Lower leg skin (tissue), 3 donors: ENCODE measurements around the gene TRIM67.

ENCODE experiments used
- POLR2A ChIP-seq, 2 donors: fragments of 450-650 bp; IDR thresholded peaks; one replicate each; pipeline ENCODE4 v1.6.1; 2016 to 2017; ENCODE audit warnings: antibody characterized with exemption in 2 of 2, mild to moderate bottlenecking in 1 of 2, moderate library complexity in 1 of 2
- TF ChIP-seq, protein P1 (sequence below), 3 donors: fragments of 450-650 bp; IDR thresholded peaks; one replicate each; pipeline ENCODE4 v1.5.1; 2016; ENCODE audit warnings: antibody characterized with exemption in 3 of 3, mild to moderate bottlenecking in 3 of 3, moderate library complexity in 2 of 3

DNA sequence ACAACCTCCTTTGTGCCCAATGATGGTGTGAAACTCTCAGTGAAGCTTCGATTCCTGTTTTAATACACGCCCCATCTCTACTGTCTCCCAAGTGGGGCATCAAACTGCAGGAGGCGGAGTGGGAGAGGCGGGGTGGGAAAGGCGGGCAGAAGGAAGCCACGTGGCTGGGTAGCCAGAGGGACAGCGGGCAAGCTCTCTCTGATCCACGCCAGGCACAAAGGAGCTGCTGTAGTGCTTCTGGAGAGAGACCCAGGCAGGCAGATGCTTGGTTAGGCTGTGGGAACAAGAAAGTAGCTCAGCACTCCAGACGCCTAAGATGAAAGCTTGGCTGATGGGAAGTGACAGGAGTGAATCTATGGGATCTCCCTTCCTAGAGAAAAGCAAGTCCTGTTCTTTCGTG, 25.7 kb downstream of the TRIM67 start:
- TF ChIP-seq, protein P1, sequence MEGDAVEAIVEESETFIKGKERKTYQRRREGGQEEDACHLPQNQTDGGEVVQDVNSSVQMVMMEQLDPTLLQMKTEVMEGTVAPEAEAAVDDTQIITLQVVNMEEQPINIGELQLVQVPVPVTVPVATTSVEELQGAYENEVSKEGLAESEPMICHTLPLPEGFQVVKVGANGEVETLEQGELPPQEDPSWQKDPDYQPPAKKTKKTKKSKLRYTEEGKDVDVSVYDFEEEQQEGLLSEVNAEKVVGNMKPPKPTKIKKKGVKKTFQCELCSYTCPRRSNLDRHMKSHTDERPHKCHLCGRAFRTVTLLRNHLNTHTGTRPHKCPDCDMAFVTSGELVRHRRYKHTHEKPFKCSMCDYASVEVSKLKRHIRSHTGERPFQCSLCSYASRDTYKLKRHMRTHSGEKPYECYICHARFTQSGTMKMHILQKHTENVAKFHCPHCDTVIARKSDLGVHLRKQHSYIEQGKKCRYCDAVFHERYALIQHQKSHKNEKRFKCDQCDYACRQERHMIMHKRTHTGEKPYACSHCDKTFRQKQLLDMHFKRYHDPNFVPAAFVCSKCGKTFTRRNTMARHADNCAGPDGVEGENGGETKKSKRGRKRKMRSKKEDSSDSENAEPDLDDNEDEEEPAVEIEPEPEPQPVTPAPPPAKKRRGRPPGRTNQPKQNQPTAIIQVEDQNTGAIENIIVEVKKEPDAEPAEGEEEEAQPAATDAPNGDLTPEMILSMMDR (IDR thresholded peaks at IDR 0.05): no peak
- TF ChIP-seq POLR2A (IDR thresholded peaks at IDR 0.05): no peak
